ENCODE data around the gene KRTAP9-9.

Gene KRTAP9-9

DNA sequence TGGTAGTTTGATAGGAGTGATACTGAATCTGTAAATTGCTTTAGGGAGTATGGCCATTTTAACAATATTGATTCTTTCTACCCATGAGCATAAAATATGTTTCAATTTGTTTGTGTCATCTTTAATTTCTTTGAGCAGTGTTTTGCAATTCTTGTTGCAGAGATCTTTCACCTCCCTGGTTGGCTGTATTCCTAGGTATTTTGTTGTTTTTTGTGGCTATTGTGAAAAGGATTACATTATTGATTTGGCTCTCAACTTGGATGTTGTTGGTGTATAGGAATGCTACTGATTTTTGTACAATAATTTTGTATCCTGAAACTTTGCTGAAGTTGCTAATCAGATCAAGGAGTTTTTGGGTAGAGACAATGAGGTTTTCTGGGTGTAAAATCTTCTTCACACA is 3.2 kb downstream of the KRTAP9-9 start:
- TF ChIP-seq, protein P1, sequence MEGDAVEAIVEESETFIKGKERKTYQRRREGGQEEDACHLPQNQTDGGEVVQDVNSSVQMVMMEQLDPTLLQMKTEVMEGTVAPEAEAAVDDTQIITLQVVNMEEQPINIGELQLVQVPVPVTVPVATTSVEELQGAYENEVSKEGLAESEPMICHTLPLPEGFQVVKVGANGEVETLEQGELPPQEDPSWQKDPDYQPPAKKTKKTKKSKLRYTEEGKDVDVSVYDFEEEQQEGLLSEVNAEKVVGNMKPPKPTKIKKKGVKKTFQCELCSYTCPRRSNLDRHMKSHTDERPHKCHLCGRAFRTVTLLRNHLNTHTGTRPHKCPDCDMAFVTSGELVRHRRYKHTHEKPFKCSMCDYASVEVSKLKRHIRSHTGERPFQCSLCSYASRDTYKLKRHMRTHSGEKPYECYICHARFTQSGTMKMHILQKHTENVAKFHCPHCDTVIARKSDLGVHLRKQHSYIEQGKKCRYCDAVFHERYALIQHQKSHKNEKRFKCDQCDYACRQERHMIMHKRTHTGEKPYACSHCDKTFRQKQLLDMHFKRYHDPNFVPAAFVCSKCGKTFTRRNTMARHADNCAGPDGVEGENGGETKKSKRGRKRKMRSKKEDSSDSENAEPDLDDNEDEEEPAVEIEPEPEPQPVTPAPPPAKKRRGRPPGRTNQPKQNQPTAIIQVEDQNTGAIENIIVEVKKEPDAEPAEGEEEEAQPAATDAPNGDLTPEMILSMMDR (IDR thresholded peaks at IDR 0.05; ENCODE audit: borderline replicate concordance, extremely low read depth, low read length, poor library complexity, severe bottlenecking) = no peak
- TF ChIP-seq EZH2 (IDR thresholded peaks at IDR 0.05; ENCODE audit: borderline replicate concordance, low read depth, low read length, severe bottlenecking) = no peak
- no peak for ATAC-seq (ENCODE audit: insufficient read depth, low read depth)
- Histone ChIP-seq H3K27me3 (ENCODE audit: insufficient read depth, low read length, poor library complexity) (peaks cover 6% of the 10 kb centered on the region), H2AFZ (ENCODE audit: low read depth, low read length) (no peak overlapping the region), H3K4me1 (ENCODE audit: insufficient read depth, low read length) (no peaks in the 10 kb centered on the region), H3K9ac (ENCODE audit: low read depth, low read length) (no peak overlapping the region), H3K27ac (ENCODE audit: low read length) (no peak overlapping the region), H3K9me3 (ENCODE audit: insufficient read depth, low read length, severe bottlenecking) (no peaks in the 10 kb centered on the region), H4K20me1 (ENCODE audit: insufficient read depth, low read length) (no peaks in the 10 kb centered on the region), H3K36me3 (ENCODE audit: insufficient read depth, low read length) (no peaks in the 10 kb centered on the region), H3K79me2 (ENCODE audit: insufficient read depth, low read length) (no peaks in the 10 kb centered on the region), H3K4me3 (ENCODE audit: low read depth in 1 of 2, low read length in 2 of 2) (no peak overlapping the region), H3K4me2 (ENCODE audit: insufficient read depth, low read length) (no peak overlapping the region)
- no peak for DNase-seq

GRCh38 chr17:41263212-41263611 is 8.0 kb downstream of the KRTAP9-9 start:
- Histone ChIP-seq H3K9ac (ENCODE audit: low read depth, low read length) (no peak overlapping the region), H2AFZ (ENCODE audit: low read depth, low read length) (no peak overlapping the region), H3K27me3 (ENCODE audit: insufficient read depth, low read length, poor library complexity) (peaks cover 13% of the 10 kb centered on the region), H4K20me1 (ENCODE audit: insufficient read depth, low read length) (no peaks in the 10 kb centered on the region), H3K36me3 (ENCODE audit: insufficient read depth, low read length) (no peaks in the 10 kb centered on the region), H3K27ac (ENCODE audit: low read length) (no peak overlapping the region), H3K4me2 (ENCODE audit: insufficient read depth, low read length) (no peak overlapping the region), H3K79me2 (ENCODE audit: insufficient read depth, low read length) (no peaks in the 10 kb centered on the region), H3K9me3 (ENCODE audit: insufficient read depth, low read length, severe bottlenecking) (no peaks in the 10 kb centered on the region), H3K4me3 (ENCODE audit: low read depth in 1 of 2, low read length in 2 of 2) (no peak overlapping the region), H3K4me1 (ENCODE audit: insufficient read depth, low read length) (no peaks in the 10 kb centered on the region)
- ATAC-seq (ENCODE audit: insufficient read depth, low read depth) (no peak), DNase-seq (no peak)
- TF ChIP-seq EZH2 (IDR thresholded peaks at IDR 0.05; ENCODE audit: borderline replicate concordance, low read depth, low read length, severe bottlenecking) = no peak
- TF ChIP-seq, protein P1 (IDR thresholded peaks at IDR 0.05; ENCODE audit: borderline replicate concordance, extremely low read depth, low read length, poor library complexity, severe bottlenecking) = no peak

DNA sequence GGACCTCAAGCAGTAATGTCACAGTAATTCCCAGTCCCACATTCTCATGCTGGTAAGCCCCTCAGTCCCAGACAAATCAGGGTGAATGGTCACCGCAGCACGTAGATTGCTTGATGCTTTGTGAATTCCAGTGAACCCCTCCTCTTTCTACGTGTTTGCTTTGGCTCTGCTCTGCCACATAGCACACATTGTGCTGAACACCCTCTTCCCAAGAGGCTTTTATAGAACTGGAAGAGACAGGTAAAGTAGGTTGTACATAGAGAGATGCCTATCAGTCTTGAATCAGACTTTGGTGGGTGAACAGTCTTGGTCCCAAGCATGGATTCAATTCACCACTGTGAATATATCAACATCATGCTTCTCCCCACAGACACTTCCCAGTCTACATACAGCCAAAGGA is 9.4 kb downstream of the KRTAP9-9 start:
- DNase-seq = no peak

More for the DNA sequence above, 9.4 kb downstream of the KRTAP9-9 start:
- TF ChIP-seq, protein P1 (IDR thresholded peaks at IDR 0.05; ENCODE audit: borderline replicate concordance, extremely low read depth, low read length, poor library complexity, severe bottlenecking) = no peak
- TF ChIP-seq EZH2 (IDR thresholded peaks at IDR 0.05; ENCODE audit: borderline replicate concordance, low read depth, low read length, severe bottlenecking) = no peak
- no peaks in the 10 kb centered on the region for H3K9me3 ChIP-seq (ENCODE audit: insufficient read depth, low read length, severe bottlenecking)
- H3K9ac ChIP-seq (ENCODE audit: low read depth, low read length) = no peak overlapping the region
- H3K36me3 ChIP-seq (ENCODE audit: insufficient read depth, low read length) = no peaks in the 10 kb centered on the region
- H3K27ac ChIP-seq (ENCODE audit: low read length) = no peak overlapping the region
- H3K27me3 ChIP-seq (ENCODE audit: insufficient read depth, low read length, poor library complexity) = peaks cover 13% of the 10 kb centered on the region
- H3K4me1 ChIP-seq (ENCODE audit: insufficient read depth, low read length) = no peaks in the 10 kb centered on the region
- no peak overlapping the region for H3K4me2 ChIP-seq (ENCODE audit: insufficient read depth, low read length)
- no peak for ATAC-seq (ENCODE audit: insufficient read depth, low read depth)
- no peaks in the 10 kb centered on the region for H3K79me2 ChIP-seq (ENCODE audit: insufficient read depth, low read length)
- H3K4me3 ChIP-seq (ENCODE audit: low read depth in 1 of 2, low read length in 2 of 2) = no peak overlapping the region
- no peak overlapping the region for H2AFZ ChIP-seq (ENCODE audit: low read depth, low read length)
- H4K20me1 ChIP-seq (ENCODE audit: insufficient read depth, low read length) = no peaks in the 10 kb centered on the region

Data from DND-41 (cell line).